Dermis microvascular lymphatic vessel endothelial cell (primary cell): ENCODE results near the gene TP63. TPM values are rescaled to one million over a fixed set of nuclear protein-coding genes. Genes with fewer than 3 reads are reported as not detected.

ENCODE experiments used
- DNase-seq, 2 donors: peaks; one replicate each; pipeline versions ENCODE4 v3.0.0 to v3.0.0-alpha.2; 2010; ENCODE audit warnings: low read depth in 2 of 2
- total RNA-seq: library from RNA; depleted of rRNA; stranded (reverse); fragments of >200 nt; gene quantifications from 2 replicates; pipeline ENCODE4 v1.2.1, GENCODE V29; 2014

TP63 gene
- total RNA-seq, 1 donor from 2014 or later, result under 0.01 TPM

- DNase-seq, result no peak
These were observed 278.4 kb downstream of the TP63 start for GRCh38 chr3:189909573-189909972.

GRCh38 chr3:189911001-189911400 lies 279.8 kb downstream of the TP63 start:
- no peak for DNase-seq

- DNase-seq, result peak in 1 of 2 donors; percentile 41
These were observed 283.6 kb downstream of the TP63 start for GRCh38 chr3:189914799-189915198.

- DNase-seq, result no peak
These were observed 290.6 kb downstream of the TP63 start for GRCh38 chr3:189921770-189922169.

GRCh38 chr3:189927975-189928895 lies 297.0 kb downstream of the TP63 start:
- no peak for DNase-seq

- no peak for DNase-seq
These were observed 305.2 kb downstream of the TP63 start for GRCh38 chr3:189936201-189936945.

- DNase-seq, result peak in 1 of 2 donors; percentile 71
These were observed 306.3 kb downstream of the TP63 start for GRCh38 chr3:189937302-189938127.

- no peak for DNase-seq
These were observed 309.9 kb downstream of the TP63 start for GRCh38 chr3:189941125-189941524.

- peak in 1 of 2 donors; percentile 59 for DNase-seq
These were observed 310.5 kb downstream of the TP63 start for GRCh38 chr3:189941679-189942078.

GRCh38 chr3:189942948-189943347 lies 311.8 kb downstream of the TP63 start:
- DNase-seq, result no peak

- DNase-seq, result peak; percentile 35 to 49
These were observed 313.3 kb downstream of the TP63 start for GRCh38 chr3:189944285-189945145.

GRCh38 chr3:189945935-189946709 lies 314.9 kb downstream of the TP63 start:
- DNase-seq, result no peak
